Loucy (cell line): ENCODE measurements around the gene MTREX.

Source experiments
- H2AFZ ChIP-seq: fragments of 200-600 bp; sonication (generic); 2 replicates; pipeline ENCODE4 v1.6.0; 2016; ENCODE audit warnings: antibody characterized with exemption, mild to moderate bottlenecking, low read length, moderate library complexity
- H3F3A ChIP-seq: fragments of 200-600 bp; 2 replicates; pipeline ENCODE4 v1.6.0; 2016; ENCODE audit warnings: antibody characterized with exemption, low read depth, mild to moderate bottlenecking
- H3K27me3 ChIP-seq: fragments of 200-600 bp; sonication (generic); 2 replicates; pipeline ENCODE4 v1.6.1; 2014; ENCODE audit warnings: low read length, mild to moderate bottlenecking; ENCODE audit not compliant: insufficient read depth, poor library complexity, severe bottlenecking
- H3K36me3 ChIP-seq: fragments of 200-600 bp; sonication (generic); 2 replicates; pipeline ENCODE4 v1.6.1; 2016; ENCODE audit warnings: low read length; ENCODE audit not compliant: insufficient read depth
- H3K4me1 ChIP-seq: fragments of 200-600 bp; sonication (generic); 2 replicates; pipeline ENCODE4 v1.5.1; 2014; ENCODE audit warnings: low read length, mild to moderate bottlenecking; ENCODE audit not compliant: insufficient read depth, poor library complexity, severe bottlenecking
- H3K4me2 ChIP-seq: fragments of 200-600 bp; sonication (generic); 2 replicates; pipeline ENCODE4 v1.6.0; 2014; ENCODE audit warnings: antibody characterized with exemption, low read length, low read depth, mild to moderate bottlenecking; ENCODE audit not compliant: poor library complexity, severe bottlenecking
- H3K4me3 ChIP-seq: fragments of 200-600 bp; sonication (generic); 2 replicates; pipeline ENCODE4 v1.5.1; 2014; ENCODE audit warnings: low read length, mild to moderate bottlenecking, mixed read lengths; ENCODE audit not compliant: poor library complexity, severe bottlenecking
- H3K79me2 ChIP-seq: fragments of 200-600 bp; sonication (generic); 2 replicates; pipeline ENCODE4 v1.6.1; 2014; ENCODE audit warnings: low read length; ENCODE audit not compliant: insufficient read depth
- H3K9ac ChIP-seq: fragments of 200-600 bp; sonication (generic); 2 replicates; pipeline ENCODE4 v1.6.0; 2014; ENCODE audit warnings: mild to moderate bottlenecking, low read depth, low read length, moderate library complexity; ENCODE audit not compliant: poor library complexity, severe bottlenecking
- H3K9me2 ChIP-seq: fragments of 200-600 bp; sonication (generic); replicated peaks from 2 replicates; pipeline ENCODE4 v1.6.1; 2016; ENCODE audit warnings: low read depth, low read length, mixed read lengths
- H3K9me3 ChIP-seq: fragments of 200-600 bp; sonication (generic); 2 replicates; pipeline ENCODE4 v1.6.1; 2014; ENCODE audit warnings: mild to moderate bottlenecking, antibody characterized with exemption, low read length, low read depth; ENCODE audit not compliant: insufficient read depth
- H4K20me1 ChIP-seq: fragments of 200-600 bp; sonication (generic); 2 replicates; pipeline ENCODE4 v1.6.0; 2014; ENCODE audit warnings: antibody characterized with exemption, low read length, mild to moderate bottlenecking; ENCODE audit not compliant: insufficient read depth, poor library complexity, severe bottlenecking
- CTCF ChIP-seq: fragments of 200-600 bp; sonication (generic); conservative IDR thresholded peaks from 2 replicates; pipeline ENCODE4 v1.5.1; 2014; ENCODE audit warnings: mild to moderate bottlenecking, antibody characterized with exemption, low read length
- EZH2phosphoT487 ChIP-seq: fragments of 200-600 bp; IDR thresholded peaks from 2 replicates; pipeline ENCODE4 v1.6.1; 2018; ENCODE audit warnings: antibody characterized with exemption, mild to moderate bottlenecking, moderate library complexity, borderline replicate concordance

Gene MTREX

GRCh38 chr5:55438998-55439397 lies 131.2 kb downstream of the MTREX start:
- no peaks in the 10 kb centered on the region for H3K79me2 ChIP-seq
- no peak overlapping the region for H3K4me3 ChIP-seq
- H3K9ac ChIP-seq, result no peak overlapping the region
- no peak overlapping the region for H3K4me2 ChIP-seq
- TF ChIP-seq CTCF, result no peak
- TF ChIP-seq EZH2phosphoT487, result no peak
- H3K4me1 ChIP-seq, result peaks cover 17% of the 10 kb centered on the region
- no peaks in the 10 kb centered on the region for H3K9me2 ChIP-seq
- H2AFZ ChIP-seq, result no peak overlapping the region
- H3K36me3 ChIP-seq, result peaks cover 5% of the 10 kb centered on the region; the same call in 1 of the 2 replicates
- H3K9me3 ChIP-seq, result no peaks in the 10 kb centered on the region
- H3K27me3 ChIP-seq, result no peaks in the 10 kb centered on the region
- H4K20me1 ChIP-seq, result no peaks in the 10 kb centered on the region
- H3F3A ChIP-seq, result no peaks in the 10 kb centered on the region

DNA sequence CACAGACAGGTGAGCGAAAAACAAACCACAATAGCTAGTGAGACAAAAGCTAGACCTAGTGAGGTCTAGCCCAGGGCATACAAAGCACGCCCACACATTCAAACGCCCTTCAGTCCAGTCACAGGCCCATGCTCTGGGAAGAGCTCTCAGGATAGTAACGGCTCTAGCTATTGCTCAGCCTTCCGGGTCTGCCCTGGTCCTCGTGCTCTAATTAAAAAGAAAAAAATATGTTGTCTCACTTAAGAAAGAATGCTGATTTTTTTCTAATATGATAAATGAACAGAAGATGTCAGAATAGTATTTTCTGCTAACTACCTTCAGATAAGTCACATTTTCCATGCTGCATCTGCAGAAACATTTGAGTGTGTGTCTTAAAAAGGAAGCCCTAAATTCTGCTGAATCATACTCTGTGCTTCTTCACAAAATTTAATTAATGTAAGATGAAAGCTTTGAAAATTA lies 132.4 kb downstream of the MTREX start:
- Histone ChIP-seq H3K4me2 (no peak overlapping the region), H3K4me3 (no peak overlapping the region)

GRCh38 chr5:55441107-55441771 lies 133.4 kb downstream of the MTREX start:
- H2AFZ ChIP-seq, result no peak overlapping the region
- TF ChIP-seq EZH2phosphoT487 (no peak), CTCF (no peak)
- H3K4me3 ChIP-seq, result no peak overlapping the region
- H3K79me2 ChIP-seq, result no peaks in the 10 kb centered on the region
- H3K9me2 ChIP-seq, result no peaks in the 10 kb centered on the region
- H3K9ac ChIP-seq, result no peak overlapping the region
- H3K4me1 ChIP-seq, result peaks cover 17% of the 10 kb centered on the region
- no peaks in the 10 kb centered on the region for H3K9me3 ChIP-seq
- H3F3A ChIP-seq, result no peaks in the 10 kb centered on the region
- peaks cover 5% of the 10 kb centered on the region; the same call in 1 of the 2 replicates for H3K36me3 ChIP-seq
- H3K27me3 ChIP-seq, result no peaks in the 10 kb centered on the region
- no peaks in the 10 kb centered on the region for H4K20me1 ChIP-seq
- H3K4me2 ChIP-seq, result no peak overlapping the region

More for the DNA sequence above, 132.4 kb downstream of the MTREX start:
- no peaks in the 10 kb centered on the region for H3K9me3 ChIP-seq
- no peaks in the 10 kb centered on the region for H3K9me2 ChIP-seq
- H3K27me3 ChIP-seq, result no peaks in the 10 kb centered on the region
- H2AFZ ChIP-seq, result no peak overlapping the region
- no peaks in the 10 kb centered on the region for H3K79me2 ChIP-seq
- TF ChIP-seq CTCF, result no peak
- TF ChIP-seq EZH2phosphoT487, result no peak
- peaks cover 5% of the 10 kb centered on the region; the same call in 1 of the 2 replicates for H3K36me3 ChIP-seq
- H3F3A ChIP-seq, result no peaks in the 10 kb centered on the region
- peaks cover 17% of the 10 kb centered on the region for H3K4me1 ChIP-seq
- H4K20me1 ChIP-seq, result no peaks in the 10 kb centered on the region
- no peak overlapping the region for H3K9ac ChIP-seq
